ENCODE results near the gene CCL18.
"Not testable (repeated sequence)": the region's sequence is repeated elsewhere in the genome, so short reads cannot be mapped to it uniquely, and the experiment has no call there.

Gene CCL18

GRCh38 chr17:36099004-36099403 is 34.9 kb downstream of the CCL18 start:
- in situ Hi-C loops (cut with HindIII; ENCODE audit: low sequenced_read_pairs): not testable (repeated sequence)

GRCh38 chr17:36103401-36103975 is 39.4 kb downstream of the CCL18 start, which contains the start of gene CCL4:
Gene CCL4, plus strand, starts transcription at chr17:36103827. Its CDS starts 79 bp downstream, at chr17:36103906.
- in situ Hi-C loops (cut with HindIII; ENCODE audit: low sequenced_read_pairs): not testable (repeated sequence)

GRCh38 chr17:36104246-36104645 is 40.2 kb downstream of the CCL18 start:
- in situ Hi-C loops (cut with HindIII; ENCODE audit: low sequenced_read_pairs): not testable (repeated sequence)

GRCh38 chr17:36104701-36105181 is 40.7 kb downstream of the CCL18 start:
- in situ Hi-C loops (cut with HindIII; ENCODE audit: low sequenced_read_pairs): no loop called here

GRCh38 chr17:36105781-36106492 is 41.9 kb downstream of the CCL18 start:
- in situ Hi-C loops (cut with HindIII; ENCODE audit: low sequenced_read_pairs): no loop called here

- in situ Hi-C loops (cut with HindIII; ENCODE audit: low sequenced_read_pairs): no loop called here
Observed at GRCh38 chr17:36106493-36106835, 42.4 kb downstream of the CCL18 start.

- in situ Hi-C loops (cut with HindIII; ENCODE audit: low sequenced_read_pairs): no loop called here
Observed at GRCh38 chr17:36107660-36108059, 43.6 kb downstream of the CCL18 start.

- in situ Hi-C loops (cut with HindIII; ENCODE audit: low sequenced_read_pairs): not testable (repeated sequence)
Observed at GRCh38 chr17:36108265-36108664, 44.2 kb downstream of the CCL18 start.

- in situ Hi-C loops (cut with HindIII; ENCODE audit: low sequenced_read_pairs): no loop called here
Observed at GRCh38 chr17:36111068-36111490, 47.0 kb downstream of the CCL18 start.

GRCh38 chr17:36112572-36112971 is 48.5 kb downstream of the CCL18 start:
- in situ Hi-C loops (cut with HindIII; ENCODE audit: low sequenced_read_pairs): no loop called here

GRCh38 chr17:36113131-36113530 is 49.1 kb downstream of the CCL18 start:
- in situ Hi-C loops (cut with HindIII; ENCODE audit: low sequenced_read_pairs): not testable (repeated sequence)

GRCh38 chr17:36114971-36115648 is 51.0 kb downstream of the CCL18 start:
- in situ Hi-C loops (cut with HindIII; ENCODE audit: low sequenced_read_pairs): not testable (repeated sequence)

- in situ Hi-C loops (cut with HindIII; ENCODE audit: low sequenced_read_pairs): not testable (repeated sequence)
Observed at GRCh38 chr17:36115649-36115977, 51.5 kb downstream of the CCL18 start.

- in situ Hi-C loops (cut with HindIII; ENCODE audit: low sequenced_read_pairs): no loop called here
Observed at GRCh38 chr17:36117505-36118382, 53.7 kb downstream of the CCL18 start.

GRCh38 chr17:36118477-36119353 is 54.6 kb downstream of the CCL18 start:
- in situ Hi-C loops (cut with HindIII; ENCODE audit: low sequenced_read_pairs): no loop called here

GRCh38 chr17:36120221-36120620 is 56.1 kb downstream of the CCL18 start:
- in situ Hi-C loops (cut with HindIII; ENCODE audit: low sequenced_read_pairs): no loop called here

- in situ Hi-C loops (cut with HindIII; ENCODE audit: low sequenced_read_pairs): not testable (repeated sequence)
Observed at GRCh38 chr17:36121099-36121498, 57.0 kb downstream of the CCL18 start.
